HG03108 (cell line): Measurements from ENCODE around the gene MYO7A.

Experiments
- ATAC-seq: cut with Tn5 transposase; IDR thresholded peaks from one replicate; pipeline ENCODE4 v1.9.1; 2021; ENCODE audit warnings: moderate library complexity; ENCODE audit not compliant: unreplicated experiment

Gene MYO7A

DNA sequence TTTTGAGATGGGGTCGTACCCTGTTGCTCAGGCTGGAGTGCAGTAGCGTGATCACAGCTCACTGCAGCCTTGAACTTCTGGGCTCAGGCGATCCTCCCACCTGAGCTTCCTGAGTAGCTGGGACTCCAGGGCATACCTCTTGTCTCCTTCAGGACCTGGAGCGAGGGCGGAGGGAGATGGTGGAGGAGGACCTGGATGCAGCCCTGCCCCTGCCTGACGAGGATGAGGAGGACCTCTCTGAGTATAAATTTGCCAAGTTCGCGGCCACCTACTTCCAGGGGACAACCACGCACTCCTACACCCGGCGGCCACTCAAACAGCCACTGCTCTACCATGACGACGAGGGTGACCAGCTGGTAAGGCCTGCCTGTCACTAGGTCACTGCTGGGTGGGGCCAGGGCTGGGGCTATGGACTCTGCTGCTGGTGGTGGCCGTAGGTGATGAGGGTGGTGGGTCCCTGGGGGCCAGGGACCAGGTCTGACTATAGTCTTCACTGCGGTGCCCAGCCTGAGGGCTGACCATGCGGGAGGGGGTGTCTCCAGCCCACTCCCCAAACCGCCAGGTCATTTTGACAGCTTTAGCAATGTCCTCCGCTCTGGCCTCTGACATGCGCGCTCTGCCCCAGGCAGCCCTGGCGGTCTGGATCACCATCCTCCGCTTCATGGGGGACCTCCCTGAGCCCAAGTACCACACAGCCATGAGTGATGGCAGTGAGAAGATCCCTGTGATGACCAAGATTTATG, 53.9 kb downstream of the MYO7A start:
- ATAC-seq: no peak

DNA sequence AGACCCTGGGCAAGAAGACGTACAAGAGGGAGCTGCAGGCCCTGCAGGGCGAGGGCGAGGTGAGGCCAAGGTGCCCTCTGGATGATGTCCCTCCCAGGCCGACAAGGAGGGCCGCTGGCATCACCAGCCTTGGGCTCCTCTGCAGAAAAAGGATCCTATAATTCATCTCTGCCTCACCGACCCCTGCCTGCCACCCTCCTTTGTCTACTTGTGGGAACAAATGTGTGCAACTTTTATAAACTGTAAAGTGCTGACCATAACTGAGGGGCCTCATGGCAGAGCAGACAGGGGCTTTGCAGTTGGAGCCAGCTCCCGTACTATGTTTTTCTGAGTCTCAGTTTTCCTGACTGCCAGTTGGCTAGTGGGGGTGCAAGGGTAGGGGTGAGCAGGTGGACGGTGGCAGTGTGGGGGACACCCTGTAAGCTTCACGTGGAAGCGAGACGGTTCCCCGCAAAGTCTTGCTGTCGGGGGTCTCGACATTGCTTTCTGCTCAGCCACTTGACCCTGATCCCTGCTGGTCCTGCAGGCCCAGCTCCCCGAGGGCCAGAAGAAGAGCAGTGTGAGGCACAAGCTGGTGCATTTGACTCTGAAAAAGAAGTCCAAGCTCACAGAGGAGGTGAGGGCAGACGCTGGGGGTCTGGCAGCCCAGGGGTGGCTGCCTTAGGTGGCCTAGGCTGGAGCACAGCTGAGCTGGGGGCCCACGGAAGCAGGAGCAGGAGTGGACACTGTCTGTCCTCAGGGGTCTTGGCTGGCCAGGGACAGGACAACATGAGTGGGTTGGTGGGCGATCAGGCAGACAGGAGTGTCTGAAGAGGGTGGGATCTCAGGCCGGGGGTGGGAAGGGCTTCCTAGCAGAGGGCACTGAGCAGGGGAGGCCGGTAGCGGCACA, 54.7 kb downstream of the MYO7A start:
- ATAC-seq: no peak

DNA sequence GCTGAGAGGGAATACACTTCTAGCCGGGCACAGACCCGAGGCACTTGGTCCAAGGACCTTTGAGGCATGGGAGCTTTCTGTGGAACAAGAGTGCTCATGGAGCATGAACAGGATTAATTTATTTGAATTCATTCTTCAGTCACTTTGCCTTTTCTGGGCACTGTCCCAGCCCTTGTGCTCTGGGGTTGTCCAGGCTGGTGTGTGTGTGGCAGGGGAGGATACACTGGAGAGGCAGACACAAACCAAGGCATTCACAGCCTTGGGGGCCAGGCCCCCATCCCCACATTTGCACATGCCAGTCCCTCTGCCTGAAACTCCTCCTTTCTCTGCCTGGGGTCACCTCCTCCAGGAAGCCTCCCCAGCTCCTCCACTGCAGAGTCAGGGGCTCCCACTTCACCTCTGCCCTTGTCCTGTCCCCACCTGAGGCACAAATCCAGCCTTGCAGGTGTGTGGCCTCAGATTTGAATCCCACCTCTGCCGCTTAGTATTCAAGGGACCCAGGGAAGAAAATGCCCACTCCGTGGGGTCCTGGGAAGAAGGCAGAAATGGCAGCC, 55.5 kb downstream of the MYO7A start:
- ATAC-seq: no peak

DNA sequence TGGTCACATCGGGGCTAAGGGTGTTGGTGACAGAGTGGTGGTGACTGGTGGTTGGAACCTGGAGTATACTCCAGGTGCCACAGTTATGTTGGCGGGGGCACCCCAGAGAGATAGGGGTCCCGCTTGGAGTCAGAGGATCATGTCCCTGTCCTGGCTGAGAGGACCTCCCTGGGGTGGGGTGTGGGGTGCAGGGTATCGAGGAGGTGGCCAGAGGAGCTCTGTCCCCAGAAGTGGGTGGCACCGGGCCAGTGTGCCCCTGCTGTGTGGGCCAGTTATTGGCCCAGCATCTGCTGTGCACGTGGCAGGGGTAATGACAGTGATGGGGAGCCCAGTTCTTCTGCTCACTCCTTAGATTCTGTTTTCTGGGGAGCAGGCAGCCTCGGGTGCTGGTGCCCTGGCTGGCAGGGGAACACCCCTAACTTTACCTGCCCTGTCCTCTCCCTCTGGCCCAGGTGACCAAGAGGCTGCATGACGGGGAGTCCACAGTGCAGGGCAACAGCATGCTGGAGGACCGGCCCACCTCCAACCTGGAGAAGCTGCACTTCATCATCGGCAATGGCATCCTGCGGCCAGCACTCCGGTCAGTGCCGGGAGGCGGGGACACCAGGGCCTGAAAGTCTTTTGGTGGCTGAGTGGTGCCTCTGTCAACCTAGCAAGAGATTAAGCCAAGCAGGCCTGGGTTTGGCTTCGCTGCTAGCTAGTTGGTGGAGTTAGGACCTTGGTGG, 56.3 kb downstream of the MYO7A start:
- no peak for ATAC-seq

DNA sequence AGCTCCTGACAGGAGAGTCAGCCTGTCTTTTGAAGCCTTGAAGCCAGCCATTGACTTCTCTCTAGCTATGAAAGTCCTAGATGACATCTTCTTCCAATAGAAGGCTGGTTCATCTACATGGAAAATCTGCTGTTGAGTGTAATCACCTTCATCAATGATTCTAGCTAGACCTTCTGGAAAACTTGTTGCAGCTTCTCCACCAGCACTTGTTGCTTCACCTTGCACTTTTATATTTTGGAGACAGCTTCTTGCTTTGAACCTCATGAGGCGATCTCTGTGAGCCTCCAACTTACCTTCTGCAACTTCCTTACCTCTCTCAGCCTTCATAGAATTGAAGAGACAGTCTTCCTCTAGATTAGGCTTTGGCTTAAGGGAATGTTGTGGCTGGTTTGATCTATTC, 58.3 kb downstream of the MYO7A start:
- no peak for ATAC-seq

DNA sequence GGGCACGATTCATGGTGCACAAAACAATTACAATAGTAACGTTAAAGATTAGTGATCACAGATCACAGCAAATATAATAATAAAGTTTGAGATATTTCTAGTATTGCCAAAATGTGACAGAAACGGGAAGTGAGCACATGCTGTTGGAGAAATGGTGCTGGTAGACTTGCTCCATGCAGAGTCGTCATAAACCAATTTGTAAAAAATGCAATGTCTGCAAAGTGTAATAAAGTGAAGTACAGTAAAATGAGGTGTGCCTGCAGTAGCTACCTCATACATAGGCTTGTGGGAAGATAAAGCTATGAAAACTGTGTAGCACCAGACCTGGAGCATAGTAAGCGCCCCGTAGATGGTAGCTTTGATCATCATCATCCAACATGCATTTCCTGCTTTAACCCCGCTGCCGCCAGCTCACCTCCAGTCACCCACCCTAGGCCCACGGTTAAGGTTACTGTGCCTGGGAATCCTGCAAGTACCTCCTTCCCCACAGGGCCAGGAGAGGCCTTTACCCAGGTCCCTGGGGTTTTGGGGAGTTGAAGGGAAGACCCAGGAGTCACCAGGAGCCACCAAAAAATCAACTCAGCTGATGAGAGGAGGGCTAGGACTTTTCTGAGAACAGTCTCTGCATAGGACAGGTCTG, 59.2 kb downstream of the MYO7A start:
- no peak for ATAC-seq

DNA sequence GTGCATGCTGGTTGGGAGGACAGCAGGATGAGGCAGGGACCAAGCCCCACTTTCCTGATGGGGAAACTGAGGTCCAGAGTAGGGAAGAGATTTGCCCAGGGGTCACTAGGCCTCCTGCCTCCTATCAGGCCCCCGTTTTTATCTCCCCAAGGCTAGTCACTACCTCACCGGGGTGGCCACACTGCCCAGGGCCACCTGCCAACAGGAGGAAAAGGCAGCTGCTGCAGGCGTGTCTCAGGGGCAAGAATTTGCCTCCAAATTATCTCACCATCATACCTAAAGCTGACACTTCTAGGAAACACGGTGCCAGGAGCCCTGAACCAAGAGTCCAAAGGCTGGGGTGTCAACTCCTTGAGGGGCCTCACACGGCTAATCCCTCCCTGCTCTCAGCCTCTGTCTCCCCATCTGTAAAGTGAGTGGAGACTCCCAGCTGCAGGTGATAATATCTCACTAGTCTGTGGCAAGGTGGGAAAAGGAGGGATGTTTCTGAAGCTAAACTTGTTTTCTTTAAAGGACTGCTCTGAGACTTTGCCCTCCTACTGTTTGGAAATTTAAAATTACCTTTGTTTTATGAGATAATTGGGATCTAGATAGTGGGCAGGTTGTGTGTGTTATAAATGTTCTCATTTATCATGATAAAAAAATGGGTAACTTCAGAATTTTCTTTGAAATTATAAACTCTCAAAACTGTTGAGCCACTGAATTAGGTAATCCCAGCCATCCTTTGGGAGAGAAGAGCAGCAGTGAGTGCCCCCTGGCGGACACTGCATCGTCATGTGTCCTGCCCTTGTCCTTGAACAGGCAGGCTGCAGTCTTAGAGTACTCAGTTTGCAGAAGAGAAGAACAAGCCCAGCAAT, 60.0 kb downstream of the MYO7A start:
- peak; percentile 52 for ATAC-seq

DNA sequence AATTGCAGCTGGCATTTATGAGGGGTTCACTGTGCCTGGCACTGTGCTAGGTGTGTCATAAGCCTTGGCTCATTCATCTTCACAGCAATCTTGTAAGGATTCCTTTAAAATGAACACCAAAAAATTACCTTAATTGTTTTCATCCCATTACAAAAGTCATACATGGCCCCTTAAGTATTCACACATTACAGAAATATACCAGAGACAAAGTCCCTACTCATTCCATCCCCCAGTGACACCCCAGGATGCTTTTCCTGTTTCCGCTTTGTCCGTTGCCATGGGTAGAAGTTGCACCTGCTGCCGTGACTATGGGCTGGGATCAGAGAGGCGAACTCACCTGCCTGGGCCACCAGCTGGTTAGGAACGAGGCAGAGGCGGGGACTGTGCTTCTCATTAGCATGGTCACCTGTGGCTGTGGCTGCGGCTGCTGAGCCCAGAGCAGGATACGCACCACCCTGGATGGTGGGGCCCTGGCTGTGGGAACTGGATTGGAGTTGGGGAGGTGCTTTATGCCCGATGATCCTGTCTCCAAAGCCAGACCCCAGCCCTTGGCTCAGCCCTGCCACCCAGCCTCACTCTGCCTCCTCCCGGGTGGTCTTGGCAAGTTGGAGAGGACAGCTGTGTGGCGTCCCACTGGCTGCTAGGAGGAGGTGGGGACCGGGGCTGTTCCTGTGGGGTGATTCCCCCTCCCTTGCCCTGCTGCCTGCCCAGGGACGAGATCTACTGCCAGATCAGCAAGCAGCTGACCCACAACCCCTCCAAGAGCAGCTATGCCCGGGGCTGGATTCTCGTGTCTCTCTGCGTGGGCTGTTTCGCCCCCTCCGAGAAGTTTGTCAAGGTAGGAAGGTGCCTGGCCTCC, 60.8 kb downstream of the MYO7A start:
- ATAC-seq: no peak

DNA sequence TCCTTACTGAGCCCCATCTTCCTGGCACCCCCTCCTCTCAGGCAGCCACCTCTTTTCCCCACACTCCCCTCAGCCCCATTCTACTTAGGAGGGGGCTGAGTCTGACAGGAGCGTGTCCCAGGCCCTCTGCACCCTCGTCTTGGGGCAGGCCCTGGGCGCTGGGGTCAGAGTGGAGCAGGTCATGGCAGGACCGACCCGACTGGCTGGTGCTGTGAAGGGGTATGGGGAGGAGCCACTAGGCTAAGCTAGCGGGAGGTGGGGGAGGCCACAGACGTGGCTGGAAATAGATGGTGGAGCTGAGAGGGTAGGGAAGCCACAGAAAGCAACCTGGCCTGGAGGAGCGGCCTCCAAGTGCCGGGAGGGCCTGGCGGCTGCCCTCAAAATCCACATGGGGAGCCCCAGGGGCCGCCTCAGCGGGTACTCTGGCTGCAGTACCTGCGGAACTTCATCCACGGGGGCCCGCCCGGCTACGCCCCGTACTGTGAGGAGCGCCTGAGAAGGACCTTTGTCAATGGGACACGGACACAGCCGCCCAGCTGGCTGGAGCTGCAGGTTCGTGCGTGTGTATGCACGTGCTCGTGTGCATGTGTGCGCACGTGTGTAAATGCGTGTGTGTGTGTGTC, 61.7 kb downstream of the MYO7A start:
- no peak for ATAC-seq

DNA sequence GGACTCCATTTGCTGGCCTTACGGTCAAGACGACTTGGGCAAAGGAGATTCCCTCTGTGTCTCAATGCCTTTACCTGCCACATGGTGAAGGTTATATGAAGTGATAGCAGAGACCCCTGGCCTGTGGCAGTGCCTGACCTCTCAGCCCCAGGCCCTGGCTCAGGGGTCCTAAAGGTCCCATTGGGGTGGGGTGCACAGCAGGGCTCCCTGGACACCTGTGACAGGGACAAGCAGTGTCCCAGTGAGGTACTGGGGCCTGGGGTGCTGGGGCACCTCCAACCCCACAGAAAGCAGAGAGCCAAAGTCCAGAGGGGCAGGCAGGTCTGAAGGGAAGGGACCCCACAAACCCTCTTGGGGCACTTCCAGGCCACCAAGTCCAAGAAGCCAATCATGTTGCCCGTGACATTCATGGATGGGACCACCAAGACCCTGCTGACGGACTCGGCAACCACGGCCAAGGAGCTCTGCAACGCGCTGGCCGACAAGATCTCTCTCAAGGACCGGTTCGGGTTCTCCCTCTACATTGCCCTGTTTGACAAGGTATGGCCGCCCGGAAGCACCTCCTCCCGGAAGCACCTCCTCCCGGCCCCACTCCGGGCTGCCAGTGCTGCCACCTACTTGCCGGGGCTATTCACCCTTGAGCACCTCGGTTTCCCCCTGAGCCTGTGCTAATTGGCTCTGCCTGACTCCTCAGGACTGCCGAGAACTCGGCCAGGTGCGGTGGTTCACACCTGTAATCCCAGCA, 62.5 kb downstream of the MYO7A start:
- ATAC-seq: no peak

DNA sequence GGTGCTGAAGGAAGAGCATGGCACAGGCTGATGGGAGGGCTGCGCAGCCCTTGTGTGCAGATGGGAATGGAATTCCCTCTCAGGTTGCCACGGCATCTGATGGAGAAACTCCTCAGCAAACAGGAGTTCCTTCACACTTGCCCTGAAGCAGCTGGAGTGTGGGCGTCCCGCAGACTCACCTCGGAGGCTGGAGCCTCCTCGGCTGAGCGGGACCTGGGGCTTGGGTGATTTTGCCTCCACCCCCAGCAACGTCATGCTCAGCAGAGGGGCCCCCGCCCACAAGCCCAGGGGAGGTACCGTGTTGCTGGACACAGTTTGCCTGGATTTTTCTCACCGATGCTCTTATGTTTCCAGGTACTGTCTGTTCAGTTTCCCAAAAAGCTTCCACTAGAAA, 63.4 kb downstream of the MYO7A start:
- no peak for ATAC-seq

DNA sequence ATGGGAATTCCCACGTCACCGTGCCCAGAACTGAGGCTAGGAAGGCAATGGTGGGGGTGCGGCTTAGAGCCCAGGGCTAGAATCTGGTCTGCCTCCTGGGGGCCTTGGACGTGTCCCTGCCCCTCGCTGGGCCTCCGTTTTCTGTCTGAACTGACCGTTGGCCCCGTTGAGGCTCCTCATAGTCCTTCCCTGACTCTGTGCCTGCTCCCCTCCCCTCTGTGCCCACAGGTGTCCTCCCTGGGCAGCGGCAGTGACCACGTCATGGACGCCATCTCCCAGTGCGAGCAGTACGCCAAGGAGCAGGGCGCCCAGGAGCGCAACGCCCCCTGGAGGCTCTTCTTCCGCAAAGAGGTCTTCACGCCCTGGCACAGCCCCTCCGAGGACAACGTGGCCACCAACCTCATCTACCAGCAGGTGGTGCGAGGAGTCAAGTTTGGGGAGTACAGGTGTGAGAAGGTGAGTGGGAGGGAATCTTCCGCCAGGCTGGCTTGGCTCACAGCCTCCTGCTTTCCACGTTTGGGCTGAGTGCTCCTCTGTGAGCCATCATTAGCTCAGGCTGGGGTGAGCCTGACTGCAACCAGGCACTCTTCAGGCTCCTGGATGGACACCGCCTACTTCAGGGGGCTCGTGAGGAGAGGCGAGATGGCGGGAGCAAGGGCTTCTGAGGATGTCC, 63.9 kb downstream of the MYO7A start:
- ATAC-seq: no peak

DNA sequence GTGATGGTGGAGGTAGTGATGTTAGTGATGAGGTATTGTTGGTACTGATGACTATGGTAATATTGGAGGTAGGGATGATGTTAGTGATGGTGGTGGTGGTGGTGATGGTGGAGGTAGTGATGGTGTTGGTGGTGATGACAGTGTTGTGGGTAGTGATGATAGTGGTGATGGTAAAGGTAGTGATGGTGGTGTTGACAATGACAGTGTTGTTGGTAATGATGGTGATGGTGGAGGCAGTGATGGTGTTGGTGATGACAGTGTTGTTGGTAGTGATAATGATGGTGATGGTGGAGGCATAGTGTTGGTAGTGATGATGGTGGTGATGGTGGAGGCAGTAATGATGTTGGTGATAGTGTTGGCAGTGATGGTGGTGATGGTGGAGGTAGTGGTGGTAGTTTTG, 65.1 kb downstream of the MYO7A start:
- ATAC-seq: no peak

DNA sequence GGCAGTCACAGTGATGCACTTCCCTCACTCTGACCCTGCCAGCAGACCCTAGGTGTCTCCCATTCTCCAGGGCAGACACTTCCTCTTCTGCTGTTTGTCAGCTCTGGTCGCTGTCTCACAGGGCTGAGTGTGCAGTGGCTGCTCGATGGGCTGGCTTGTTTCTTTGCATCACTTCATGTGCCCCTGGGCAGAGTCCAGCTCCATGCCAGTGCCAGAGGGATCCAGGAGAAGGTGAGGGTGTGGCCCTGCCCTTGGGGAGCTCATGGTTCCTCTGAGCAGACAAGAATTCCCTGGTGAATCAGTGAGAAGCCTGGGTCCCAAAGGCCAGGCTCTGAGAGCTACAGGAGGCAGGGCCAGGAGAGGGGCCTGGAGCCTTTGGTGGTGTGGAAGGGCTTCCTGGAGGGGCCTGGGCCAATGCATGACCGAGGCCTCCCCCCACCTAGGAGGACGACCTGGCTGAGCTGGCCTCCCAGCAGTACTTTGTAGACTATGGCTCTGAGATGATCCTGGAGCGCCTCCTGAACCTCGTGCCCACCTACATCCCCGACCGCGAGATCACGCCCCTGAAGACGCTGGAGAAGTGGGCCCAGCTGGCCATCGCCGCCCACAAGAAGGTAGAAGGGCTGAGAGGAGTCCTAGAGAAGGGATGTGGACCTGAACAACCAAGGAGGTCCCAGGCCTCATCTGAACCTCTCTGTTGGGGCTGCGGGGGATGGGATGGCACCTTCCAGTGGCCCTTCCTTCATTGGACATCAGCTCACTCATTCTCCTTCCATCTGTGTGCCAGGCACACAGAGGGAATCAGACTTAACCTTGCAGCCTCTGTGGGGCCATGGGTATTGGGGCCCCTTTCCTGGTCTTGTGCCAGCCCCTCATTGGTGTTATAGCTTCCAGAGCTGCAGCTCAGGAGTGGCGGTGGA, 66.1 kb downstream of the MYO7A start:
- no peak for ATAC-seq

DNA sequence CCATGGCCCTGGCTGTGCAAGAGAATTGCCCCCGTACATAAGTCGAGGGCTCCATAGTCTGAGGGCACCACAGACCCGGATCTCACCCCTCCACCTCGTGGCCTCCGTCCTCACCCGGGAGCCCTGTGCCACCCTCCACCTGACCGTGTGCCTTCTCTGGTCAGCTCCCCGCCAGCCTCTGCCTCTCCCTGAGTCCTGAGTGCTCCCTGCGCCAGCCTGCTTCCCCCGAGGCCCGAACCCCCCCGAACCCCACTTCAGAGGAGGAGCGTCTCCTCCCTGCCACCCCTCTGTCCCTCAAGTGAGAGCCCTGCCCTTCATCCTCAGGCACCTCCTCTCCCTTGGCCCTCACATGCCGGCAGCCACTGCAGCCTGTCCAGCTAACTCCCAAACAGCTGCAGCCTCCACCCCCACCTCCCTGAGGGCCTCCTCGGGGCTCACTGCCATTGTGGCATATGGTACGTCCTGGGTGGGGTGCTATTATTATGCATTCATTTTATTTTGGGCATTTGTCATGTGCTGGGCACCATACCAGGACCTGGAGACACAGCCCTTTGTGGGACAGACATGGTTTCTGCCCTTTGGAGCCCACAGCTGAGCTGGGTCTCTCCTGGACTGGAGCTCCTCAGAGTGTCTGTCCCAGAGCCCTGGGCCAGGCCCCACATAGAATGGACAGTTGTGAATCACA, 67.2 kb downstream of the MYO7A start:
- no peak for ATAC-seq

DNA sequence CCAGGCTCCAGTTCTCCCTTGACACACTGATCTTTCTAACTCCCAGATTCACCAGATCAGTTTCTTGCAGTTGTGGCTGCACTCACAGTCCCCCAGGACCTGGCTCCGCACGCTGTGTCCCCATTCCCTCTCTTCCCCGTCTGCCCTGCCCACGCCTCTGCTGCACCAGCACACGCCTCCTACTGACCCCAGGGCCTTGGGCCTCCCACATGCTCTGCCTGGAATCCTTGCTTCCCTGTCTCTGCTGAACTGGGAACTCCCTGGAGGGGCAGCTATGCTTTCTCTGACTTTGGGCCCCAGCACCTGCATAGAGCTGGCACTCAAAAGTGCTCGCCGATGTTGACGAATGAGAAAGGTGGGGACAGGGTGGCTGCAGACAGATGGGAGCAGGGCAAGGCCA, 68.9 kb downstream of the MYO7A start:
- ATAC-seq: no peak
